HG02610 (cell line): ENCODE measurements around the gene VIPR2.

Source experiments
- ATAC-seq: cut with Tn5 transposase; IDR thresholded peaks from one replicate; pipeline ENCODE4 v1.9.1; 2021; ENCODE audit warnings: mild to moderate bottlenecking, moderate library complexity; ENCODE audit not compliant: unreplicated experiment

Gene VIPR2

DNA sequence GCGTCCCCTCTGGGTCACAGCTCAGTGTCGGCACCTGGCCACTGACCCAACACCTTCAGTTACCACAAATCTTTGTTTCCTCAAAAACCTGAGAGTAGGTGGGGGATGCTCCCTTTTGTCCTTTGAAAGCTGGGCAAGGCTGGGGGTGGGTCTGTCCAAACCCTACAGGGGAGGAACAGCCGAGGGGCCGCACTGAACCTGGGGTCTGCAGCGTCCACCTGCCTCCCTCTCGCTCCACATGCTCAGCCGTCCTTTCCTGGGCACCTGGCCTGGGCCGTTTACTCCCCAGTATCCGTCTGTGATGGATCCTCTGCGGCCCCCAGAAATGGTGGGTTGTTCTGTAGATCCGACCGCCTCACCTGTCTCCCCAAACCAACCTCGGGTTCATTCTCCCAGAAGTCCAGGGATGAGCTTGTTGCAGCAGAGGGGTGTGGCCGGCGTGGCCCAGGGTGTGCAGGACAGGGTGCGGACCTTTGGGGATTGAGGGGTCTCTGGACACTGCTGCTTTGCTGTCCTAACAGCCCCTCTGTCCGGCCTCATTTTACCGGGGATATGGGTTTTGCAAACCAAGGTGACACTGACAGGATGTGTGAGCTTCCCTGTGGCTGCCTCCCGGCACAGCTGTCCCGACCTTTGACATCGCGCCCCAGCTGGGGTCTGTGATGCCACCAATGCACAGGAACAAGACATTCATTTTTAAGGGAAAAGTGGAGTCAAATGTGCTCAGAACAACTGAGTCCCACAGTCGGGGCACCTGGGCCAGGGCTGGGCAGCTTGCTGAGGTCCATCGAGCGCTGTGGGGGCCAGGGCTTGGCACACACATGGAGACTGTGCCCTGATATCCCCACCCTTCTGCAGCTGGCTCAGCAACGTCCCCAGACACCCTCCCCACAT lies 115.9 kb downstream of the VIPR2 start:
- no peak for ATAC-seq

DNA sequence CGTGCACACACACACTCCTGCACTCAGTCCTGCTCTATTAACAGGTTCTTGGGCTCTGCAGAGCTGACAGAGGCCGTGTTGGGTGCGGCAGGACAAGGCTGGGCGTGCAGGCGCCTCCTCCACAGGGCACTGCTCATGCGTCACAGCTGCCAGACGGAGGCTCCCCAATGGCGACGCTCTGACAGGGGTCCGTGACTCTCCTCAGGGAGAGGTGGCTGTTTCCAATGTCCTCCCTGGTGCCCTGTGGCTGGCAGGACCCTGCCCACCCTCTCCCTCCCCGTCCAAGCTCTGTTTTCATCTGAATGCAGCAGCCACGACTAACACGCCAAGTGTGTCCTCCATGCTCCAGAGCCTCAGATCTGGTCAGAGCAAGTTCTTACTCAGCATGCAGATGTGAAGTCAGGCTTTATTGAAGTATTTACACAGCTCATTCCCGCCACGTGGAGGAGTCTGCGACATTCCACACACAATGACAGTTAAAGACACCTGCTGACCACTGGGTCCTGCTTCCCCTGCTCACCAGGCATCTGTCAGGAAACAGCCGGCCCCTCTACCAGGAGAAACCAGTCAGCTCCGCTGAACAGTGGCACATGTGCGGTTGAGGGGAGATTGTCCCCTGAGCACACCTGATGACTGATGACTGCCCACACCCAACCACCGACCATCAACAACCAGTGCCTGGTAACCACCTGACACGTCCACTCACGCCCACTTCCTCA lies 116.7 kb downstream of the VIPR2 start:
- no peak for ATAC-seq

DNA sequence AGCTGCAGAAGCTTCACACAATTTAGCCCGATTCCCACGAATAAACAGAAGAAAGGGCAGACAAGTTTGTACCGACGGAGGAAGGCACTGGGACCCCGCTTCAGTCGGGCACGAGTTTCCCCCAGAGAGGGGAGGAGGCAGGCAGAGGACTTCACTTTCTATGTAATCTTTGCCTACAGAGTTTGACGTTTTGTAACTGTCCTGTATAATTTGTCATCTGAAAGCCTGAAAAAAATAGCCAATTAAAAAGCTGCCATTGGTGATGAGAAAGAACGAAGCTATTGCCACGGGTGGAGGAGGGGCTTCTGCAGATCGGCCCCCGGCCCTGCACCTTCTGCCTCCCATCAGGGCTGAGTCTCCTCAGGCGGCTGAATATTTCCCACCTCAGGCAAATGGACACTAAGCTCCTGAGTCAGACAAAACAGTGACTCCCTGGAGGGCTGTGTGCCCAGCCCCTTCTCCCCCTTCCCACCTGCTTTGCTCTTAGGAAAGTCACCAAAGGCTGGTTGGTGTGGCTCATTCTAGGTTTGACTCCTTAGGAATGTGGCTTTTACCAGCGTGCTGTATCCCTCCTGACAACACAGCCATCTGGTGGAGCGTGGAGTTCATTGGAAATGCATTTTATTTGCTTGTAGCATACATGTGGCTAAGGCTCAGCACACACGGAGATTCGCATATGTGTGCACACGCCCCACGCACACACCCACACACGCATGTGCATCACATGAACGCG lies 117.4 kb downstream of the VIPR2 start:
- no peak for ATAC-seq

DNA sequence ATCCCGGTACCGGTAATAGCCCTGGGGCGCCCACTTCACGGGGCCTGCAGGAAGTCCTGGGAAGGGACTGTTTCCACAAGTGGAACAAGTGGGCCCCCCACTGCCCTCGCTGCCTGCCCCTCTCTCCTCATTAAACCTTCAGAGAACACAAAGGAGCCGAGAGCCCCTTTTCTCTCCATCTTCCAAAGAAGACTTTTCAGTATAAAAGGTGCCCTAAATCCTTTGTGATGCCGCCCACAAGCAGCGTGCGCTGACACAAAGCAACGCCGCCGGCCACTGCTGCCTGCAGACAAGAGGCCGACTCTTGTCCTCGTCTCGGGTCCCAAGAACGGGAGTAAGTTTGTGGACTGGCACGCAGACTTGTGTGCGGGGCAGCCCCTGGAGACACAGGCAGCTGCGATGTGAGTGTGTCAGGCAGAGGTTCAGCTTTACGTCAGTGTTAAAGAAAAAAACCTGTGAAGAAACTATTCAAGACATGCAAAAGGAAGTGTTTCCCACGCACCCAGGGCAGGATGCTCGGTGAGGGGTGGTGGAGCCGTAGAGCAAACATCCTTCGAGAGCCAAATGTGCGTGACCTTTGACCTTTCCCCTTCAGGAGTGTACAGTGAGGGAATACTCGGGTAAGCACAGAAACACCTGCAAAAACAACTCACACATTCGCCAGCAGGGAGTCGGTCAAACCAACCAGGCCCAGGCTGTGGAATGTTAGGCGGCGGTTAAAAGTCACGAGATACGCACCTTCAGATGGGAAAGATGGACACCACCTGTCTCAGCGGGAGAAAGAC lies 118.2 kb downstream of the VIPR2 start:
- ATAC-seq, result no peak

DNA sequence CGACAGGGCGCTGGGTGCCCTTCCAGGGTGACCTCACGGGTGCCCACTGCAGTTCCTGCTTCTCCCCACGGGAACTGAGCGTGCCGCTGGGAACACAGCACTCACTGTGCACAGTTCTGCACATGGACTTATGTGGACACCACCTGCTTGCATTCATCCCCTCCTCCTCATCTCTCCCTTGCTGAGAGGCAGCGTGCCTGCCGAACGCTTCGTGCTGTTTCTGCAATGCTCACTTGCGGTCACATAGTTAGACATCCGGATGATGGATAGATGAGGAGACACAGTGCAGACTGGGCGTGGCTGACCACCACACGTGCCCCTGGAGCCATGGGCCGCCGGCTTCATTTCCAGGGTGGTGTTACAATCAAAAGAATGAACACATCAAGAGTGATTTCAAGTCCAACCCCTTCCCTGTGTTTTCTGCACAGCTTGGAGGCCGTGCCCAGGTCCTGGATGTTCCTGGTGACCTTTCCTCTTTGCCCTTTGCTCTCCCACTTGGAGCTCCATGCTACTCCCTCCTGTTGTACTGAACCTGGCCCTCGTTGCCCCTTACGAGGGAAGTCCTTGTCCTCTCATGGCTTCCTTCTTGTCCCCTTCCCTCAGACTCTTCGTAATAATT lies 119.4 kb downstream of the VIPR2 start:
- ATAC-seq, result no peak

DNA sequence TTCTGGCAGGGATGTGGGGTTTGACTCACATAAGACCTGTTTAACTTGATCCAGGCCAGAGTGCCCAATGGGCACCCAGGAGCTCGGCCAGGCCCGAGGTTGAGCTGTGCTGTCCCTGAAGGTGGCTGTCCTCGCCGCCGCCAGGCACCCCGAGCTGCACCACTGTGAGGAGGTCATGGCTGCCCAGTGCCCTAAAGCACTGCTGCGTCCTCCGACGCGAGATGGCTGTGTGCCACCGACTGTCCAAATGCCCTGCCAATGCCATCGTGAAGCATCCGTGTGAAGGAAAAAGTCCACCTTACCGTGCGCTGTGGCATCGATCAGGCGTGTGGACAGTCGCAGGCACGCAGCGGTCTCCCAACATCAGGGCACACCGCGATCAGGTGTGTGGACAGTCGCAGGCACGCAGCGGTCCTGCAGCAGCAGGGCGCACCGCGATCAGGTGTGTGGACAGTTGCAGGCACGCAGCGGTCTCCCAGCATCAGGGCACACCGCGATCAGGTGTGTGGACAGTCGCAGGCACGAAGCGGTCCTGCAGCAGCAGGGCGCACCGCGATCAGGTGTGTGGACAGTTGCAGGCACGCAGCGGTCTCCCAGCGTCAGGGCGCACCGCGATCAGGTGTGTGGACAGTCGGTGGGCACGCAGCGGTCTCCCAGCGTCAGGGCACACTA lies 120.3 kb downstream of the VIPR2 start:
- ATAC-seq, result no peak

DNA sequence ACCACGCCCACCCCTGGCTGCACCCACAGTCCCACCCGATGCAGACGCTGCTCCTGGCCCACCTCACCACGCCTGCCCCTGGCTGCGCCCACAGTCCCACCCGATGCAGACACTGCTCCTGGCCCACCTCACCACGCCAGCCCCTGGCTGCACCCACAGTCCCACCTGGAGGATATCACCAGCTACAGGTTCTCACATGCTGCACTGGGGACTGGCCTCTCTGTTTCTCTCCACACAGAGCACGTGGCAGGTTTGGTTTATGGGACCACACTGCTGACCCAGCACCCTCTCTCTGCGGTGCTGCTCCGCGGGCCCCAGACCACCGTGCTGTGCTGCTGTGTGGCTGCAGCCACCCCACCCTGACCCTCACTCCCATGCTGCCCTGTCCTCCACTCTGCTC lies 120.9 kb downstream of the VIPR2 start:
- ATAC-seq, result no peak

DNA sequence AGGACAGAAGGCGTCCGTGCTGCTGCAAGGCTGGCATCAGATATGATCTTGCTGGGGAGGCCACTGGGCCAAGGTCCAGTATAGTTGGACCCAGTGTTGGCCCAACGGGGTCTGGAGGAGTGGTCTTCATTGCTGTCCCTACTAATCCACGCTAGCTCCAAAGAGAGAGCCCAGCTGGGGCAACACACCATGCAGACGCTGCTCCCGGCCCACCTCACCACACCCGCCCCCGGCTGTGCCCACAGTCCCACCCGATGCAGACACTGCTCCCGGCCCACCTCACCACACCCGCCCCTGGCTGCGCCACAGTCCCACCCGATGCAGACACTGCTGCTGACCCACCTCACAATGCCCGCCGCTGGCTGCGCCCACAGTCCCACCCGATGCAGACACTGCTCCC lies 121.5 kb downstream of the VIPR2 start:
- ATAC-seq, result no peak

DNA sequence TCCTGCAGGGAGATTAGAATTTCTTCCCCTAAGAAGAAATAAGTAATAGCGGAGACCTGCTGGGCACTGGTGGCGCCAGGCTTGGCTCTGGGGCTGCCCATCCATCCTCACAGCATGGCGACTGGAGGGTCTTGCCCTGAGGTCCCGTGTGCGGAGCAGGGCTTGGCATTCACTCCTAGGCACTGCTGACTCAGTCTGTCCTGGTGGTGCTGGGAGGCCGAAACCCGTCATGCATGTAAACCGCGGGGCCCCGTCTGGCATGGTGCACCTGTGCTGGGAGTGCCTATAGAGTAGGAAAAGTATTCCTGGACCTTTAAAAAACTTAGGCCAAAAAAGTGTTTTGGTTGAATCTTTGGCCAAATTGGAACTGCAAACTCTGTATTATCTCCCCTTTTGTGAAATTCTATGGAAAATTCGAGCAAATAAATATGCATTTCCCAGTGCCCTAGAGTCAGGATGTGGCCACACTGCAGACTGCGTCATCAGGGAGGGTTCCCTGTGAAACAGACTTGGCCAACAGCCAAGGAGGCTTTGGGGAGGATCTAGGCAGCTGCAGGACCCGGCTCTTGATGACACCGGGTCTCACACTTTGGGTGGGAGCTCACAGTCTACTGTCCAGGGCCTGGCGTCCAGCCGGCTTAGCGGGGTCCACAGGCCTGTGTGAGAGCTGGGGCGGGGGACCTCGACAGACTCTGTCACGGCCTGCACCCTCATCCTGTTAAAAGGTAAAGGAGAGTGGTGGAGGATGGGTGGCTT lies 122.3 kb downstream of the VIPR2 start:
- no peak for ATAC-seq

DNA sequence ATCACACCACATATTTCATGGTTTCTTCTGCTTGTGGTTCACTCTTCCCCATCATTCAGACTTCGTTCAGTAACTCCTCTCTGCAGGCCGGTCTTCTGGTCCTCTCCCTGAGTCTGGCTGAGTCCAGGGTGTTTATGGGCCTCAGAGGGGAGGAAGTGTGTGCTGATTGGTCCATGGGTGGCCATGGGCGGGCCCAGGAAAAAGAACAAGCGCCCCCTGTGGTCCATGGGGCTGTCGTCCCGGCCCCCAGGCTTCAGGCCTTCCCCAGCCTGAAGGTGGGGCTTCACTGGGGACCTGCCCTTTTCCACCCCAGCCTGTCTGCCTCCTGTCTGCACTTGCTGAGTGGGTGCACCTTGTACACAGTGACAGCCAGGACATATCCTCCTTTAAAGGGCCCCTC lies 123.7 kb downstream of the VIPR2 start:
- ATAC-seq, result no peak

DNA sequence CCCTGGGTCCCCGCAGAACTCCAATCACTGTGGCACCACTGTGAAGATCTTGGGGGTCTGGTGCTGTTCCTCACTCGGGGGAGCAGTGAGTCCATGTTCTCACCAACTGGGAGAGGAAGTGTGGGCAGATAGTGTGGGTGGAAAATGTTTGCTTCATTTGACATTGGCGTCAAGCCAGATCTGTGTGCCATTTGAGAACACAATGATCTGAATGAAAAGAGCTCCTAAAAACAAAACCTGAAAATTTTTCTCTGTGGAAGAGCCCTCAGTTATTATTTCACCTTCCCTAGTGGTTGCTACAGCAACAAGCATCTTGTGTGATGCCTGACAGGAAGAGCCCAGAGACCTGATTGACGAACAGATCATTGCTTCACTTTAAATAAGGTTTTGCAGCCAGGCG lies 125.6 kb downstream of the VIPR2 start:
- no peak for ATAC-seq

DNA sequence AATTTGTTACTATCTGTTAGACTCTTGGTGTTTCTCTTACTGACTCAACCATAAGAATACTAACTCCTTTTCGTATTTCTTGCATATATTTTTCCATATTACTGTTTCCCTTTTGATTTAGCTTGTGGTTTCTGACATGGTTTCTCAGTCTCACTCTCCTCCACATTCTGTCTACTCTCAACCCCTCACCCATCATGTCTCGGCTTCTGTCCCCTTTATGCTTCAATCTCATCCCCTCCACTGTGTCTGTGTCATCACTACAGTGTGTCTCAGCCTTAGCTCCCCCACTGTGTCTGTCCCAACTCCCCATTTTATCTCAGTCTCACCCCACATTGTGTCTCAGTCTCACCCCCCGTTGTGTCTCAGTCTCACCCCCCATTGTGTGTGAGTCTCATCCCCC lies 126.9 kb downstream of the VIPR2 start:
- no peak for ATAC-seq

DNA sequence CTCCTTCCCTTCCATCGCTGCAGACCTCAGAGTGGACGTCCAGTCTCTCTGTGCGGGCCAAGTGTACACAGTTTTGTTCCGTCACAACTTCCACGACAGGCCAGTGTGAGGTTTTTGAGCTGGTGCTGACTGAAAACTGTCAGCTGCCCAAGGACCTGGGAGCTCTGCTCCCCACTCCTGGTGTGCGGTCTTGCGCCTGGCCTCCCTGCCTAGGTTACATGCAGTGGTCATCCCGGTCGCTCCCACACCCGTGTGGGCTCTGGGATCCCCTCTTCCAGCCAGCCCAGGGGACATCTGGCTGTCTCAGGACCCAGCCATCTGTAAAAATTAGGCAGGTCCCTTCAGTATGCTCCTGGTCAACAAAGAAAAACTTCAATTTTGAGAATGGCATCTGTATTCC lies 127.5 kb downstream of the VIPR2 start:
- no peak for ATAC-seq

DNA sequence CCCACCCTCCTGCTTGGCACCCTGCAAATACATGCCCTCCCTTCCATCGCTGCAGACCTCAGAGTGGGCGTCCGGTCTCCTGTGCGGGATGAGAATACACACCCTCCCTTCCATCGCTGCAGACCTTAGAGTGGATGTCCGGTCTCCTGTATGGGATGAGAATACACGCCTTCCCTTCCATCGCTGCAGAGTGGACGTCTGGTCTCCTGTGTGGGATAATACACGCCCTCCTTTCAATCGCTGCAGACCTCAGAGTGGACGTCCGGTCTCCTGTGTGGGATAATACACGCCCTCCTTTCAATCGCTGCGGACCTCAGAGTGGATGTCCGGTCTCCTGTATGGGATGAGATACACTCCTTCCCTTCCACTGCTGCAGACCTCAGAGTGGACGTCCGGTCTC lies 128.1 kb downstream of the VIPR2 start:
- no peak for ATAC-seq

DNA sequence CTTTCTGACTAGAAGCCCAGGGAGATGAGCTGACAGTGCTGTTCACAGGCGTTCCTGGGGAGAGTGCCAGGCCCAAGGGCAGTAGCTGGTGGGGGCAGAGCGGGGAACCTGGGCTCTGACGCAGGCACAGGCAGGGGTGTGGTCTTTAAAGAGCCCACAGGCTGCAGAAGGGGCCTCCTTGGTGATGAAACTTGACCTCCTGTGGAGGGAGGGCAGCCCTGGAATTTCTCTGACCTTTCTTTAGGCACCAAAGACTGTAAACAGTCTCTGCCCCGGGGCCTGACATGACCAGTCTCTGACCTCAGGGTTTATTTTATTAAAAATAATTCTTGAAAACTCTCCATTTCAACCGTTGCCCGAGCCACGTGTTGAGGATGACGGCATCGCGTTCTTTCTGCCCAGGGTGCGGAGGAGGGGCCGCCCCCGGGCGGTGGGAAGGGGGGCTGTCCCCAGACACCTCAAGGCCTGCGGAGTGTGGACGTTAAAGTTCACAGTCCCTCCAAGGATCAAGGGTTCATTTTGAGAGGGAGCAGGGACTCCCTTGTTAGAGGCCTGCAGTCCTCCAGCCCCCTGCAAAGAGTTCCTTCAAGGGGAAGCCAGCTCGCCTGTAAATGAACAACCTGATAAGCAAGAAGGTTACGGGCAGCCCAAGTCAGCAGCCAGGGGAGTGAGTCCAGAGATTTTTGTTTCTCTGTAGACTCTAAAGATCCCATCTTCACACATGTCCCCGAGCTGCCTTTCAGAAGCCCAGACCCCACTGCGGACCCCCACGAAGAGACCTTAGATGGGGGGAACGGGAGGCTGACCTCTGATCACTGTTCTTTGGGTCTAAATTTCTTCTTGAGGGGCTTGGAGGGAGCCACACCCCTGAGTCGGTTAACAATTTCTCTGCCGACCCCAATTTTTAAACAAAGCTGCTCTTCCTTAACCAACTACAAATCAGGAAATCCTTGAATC lies 128.9 kb downstream of the VIPR2 start:
- ATAC-seq, result no peak

DNA sequence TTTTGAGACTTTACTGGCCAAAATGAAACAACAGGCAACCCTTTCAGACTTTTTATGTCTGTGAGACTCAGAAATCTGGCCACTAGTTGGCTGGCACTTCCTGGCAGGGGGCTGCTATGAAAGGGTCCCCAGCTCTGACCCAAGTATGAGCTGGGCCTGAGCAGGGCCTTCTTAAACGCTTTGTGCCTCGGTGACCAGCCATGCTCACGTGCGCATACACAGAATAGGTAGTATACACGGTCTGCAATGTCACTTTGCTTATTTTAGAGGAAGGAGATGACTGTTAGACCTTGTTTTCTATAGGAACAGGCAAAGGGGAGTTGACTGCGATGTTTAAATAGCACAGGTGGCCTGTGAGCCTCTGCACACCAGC lies 129.6 kb downstream of the VIPR2 start:
- ATAC-seq, result no peak

DNA sequence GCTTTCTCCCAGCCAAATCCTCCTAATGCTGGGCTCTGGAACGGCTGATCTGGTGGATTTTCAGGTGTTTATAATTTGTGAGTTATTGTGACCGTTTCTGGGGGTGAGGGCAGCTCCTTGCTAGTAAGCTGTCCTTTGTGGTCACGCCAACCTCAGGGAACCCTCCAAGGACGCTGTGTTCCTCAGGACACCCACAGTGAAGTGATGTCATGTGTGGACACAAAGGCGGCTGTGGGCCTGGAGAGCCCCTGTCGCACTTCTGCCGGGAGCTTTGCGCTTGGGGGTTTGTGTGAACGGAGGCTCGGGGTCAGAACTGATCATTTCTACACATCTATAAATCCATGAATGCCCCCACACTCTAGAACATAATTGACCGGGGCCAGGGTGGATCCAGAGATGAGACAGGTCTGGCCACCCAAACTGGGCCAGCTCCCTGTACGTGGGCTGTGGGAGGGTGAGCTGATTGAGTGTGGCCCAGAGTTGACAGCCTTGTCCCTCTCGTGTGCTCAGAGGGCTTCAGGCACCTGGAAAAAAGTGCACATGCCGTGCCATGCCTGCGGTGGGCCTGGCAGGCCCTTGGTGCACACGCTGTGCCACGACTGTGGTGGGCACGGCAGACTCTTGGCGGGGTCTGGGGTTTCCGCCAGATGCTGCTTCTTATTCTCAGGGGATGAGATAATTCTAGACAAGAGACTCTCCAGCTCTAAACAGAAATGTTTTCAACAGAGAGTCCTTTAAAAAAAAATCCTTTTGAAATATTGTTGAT lies 130.2 kb downstream of the VIPR2 start:
- ATAC-seq, result no peak
